GM12874 (cell line): Measurements from ENCODE around the gene NME7.

Source experiments
- TF ChIP-seq, protein P1 (sequence below): IDR thresholded peaks from 2 replicates; pipeline ENCODE4 v1.5.1; 2011; ENCODE audit warnings: low read depth, mild to moderate bottlenecking, control low read depth, low read length, moderate library complexity; ENCODE audit not compliant: insufficient read depth

NME7 gene

GRCh38 chr1:169128562-169128961 lies 239.0 kb downstream of the NME7 start:
- TF ChIP-seq, protein P1, sequence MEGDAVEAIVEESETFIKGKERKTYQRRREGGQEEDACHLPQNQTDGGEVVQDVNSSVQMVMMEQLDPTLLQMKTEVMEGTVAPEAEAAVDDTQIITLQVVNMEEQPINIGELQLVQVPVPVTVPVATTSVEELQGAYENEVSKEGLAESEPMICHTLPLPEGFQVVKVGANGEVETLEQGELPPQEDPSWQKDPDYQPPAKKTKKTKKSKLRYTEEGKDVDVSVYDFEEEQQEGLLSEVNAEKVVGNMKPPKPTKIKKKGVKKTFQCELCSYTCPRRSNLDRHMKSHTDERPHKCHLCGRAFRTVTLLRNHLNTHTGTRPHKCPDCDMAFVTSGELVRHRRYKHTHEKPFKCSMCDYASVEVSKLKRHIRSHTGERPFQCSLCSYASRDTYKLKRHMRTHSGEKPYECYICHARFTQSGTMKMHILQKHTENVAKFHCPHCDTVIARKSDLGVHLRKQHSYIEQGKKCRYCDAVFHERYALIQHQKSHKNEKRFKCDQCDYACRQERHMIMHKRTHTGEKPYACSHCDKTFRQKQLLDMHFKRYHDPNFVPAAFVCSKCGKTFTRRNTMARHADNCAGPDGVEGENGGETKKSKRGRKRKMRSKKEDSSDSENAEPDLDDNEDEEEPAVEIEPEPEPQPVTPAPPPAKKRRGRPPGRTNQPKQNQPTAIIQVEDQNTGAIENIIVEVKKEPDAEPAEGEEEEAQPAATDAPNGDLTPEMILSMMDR: no peak

GRCh38 chr1:169127305-169127704 lies 240.3 kb downstream of the NME7 start:
- TF ChIP-seq, protein P1: no peak

DNA sequence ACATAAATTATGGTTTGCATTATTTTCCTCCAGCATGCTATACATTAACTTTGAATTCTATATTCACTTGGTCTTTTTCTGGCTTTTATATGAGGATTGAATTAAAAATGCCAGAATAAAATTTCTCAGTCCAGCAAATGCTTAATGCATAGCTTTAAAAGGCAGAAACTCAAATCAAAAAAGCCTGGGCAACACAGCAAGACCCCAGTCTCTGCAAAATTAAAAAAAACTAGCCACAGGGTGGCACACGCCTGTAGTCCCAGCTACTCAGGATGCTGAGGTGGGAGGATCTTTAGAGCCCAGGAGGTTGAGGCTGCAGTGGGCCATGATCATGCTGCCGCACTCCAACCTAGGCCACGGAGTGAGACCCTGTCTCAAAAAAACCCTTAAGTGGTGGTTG lies 241.3 kb downstream of the NME7 start:
- TF ChIP-seq, protein P1: no peak

- TF ChIP-seq, protein P1: no peak
These were observed 243.1 kb downstream of the NME7 start for GRCh38 chr1:169124459-169124858.

- TF ChIP-seq, protein P1: no peak
These were observed 244.6 kb downstream of the NME7 start for GRCh38 chr1:169122976-169123375.

- TF ChIP-seq, protein P1: no peak
These were observed 246.3 kb downstream of the NME7 start for GRCh38 chr1:169121146-169121923.

GRCh38 chr1:169120066-169120465 lies 247.5 kb downstream of the NME7 start:
- TF ChIP-seq, protein P1: no peak
